Right ventricle myocardium superior (tissue), 1 donor: Measurements from ENCODE around the gene SEMA4C. TPM values are rescaled to one million over a fixed set of nuclear protein-coding genes. Genes with fewer than 3 reads are reported as not detected.
"Not testable (repeated sequence)": the region's sequence is repeated elsewhere in the genome, so short reads cannot be mapped to it uniquely, and the experiment has no call there.

Experiments
- ATAC-seq: fragments of 200-7000 bp; cut with Tn5 transposase; one replicate; pipeline ENCODE4 v1.9.1; 2020; ENCODE audit warnings: mild to moderate bottlenecking; ENCODE audit not compliant: poor library complexity
- DNase-seq: peaks from one replicate; pipeline ENCODE4 v3.0.0-alpha.2; 2020
- intact Hi-C: fragments of 100-400 bp; cut with DNase I; formaldehyde crosslinking; loops from one replicate; pipeline ENCODE4 v1.11.2; 2022
- total RNA-seq: library from RNA; stranded (reverse); fragmentation: NEBNext Ultra II Directional; extraction: Animal tissue kit (Norgen Biotek cat#: 25700); gene quantifications from one replicate; pipeline ENCODE4 v1.2.1, GENCODE V29; 2021
- donor health status: DM: no; HTN: yes; CAD: no; lungs with severe emphysema.

The SEMA4C gene
- total RNA-seq, 1 donor from 2014 or later = 18.2 TPM

DNA sequence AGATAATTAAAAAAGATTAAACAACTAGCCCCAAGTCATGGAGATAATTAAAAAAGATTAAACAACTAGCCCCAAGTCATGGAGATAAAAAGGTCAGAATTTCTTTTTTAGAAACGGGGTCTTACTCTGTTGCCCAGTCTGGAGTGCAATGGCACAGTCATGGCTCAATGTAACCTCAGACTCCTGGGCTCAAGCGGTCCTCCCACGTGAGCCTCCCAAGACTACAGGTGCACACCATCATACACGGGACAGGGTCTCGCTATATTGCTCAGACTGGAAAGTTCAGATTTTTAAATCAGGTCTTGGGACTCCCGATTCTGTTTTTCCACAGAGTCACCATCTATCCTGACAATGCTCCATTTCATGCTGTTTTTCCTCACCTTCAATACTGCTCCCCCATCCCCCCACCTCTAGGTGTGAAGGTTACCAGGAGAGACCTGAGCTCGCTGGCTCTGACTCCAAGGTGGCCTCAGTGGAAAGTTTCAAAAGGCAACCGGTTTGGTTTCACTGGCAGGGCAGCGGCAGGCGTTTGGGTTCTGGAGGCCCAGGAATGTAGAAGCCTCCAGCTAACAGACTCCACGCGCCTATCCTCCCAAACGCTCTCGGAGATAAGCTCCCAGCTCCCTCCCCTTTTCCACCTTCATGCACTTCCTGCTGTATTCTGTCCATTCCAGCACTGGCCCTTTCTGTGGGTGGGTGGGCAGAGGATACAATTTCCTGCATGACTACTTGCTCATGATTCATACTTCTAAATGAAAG, 2.9 kb upstream of the SEMA4C start:
- ATAC-seq = no peak
- intact Hi-C loops = no loop called here
- DNase-seq = no peak

DNA sequence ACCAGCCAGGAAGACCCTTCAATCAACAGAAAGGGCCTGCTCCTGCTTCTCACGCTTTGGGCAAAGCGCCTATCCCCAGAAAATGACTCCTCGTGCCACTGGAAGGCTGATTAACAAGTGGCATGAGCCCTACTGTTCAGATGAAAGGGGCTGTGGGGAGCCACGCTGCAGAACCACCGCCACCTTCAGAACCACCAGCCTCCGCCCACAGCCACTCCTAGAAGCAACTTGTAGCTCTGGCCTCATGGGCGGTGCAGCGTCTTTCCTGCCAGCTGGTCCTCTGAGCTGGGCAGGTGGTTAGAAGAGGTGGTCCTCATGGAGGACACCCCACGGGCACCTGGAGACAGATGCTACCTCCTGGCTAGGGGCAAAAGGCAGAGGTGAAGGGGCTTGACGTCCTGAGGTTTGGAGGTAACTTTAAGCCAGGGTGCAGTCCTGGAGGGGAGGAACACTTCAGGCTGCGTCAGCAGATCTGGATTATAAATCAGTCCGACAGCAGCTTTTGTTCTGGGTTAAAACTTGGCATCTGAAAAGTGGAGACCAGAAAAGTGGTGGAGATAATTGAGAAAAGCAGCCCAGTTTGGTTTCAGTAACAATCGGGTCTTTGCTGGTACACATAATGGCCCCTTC, 861 bp upstream of the SEMA4C start:
- ATAC-seq (no peak), DNase-seq (peak; percentile 74)

GRCh38 chr2:96869281-96869821, 529 bp downstream of the SEMA4C start:
- peak; percentile 87 for DNase-seq
- intact Hi-C loops = loop anchor here (2.0 kb wide), 1 partner anchor 39 kb away; no protein-coding TSS in a partner anchor
- ATAC-seq = peak; percentile 59

More for the DNA sequence above, 861 bp upstream of the SEMA4C start:
- intact Hi-C loops = no loop called here

GRCh38 chr2:96868555-96869280, 1.2 kb downstream of the SEMA4C start:
- DNase-seq (peak; percentile 93), ATAC-seq (peak; percentile 68)
- intact Hi-C loops = loop anchor here (2.0 kb wide), 1 partner anchor 40 kb away; no protein-coding TSS in a partner anchor

GRCh38 chr2:96867756-96868554, 1.9 kb downstream of the SEMA4C start:
- intact Hi-C loops = loop anchor here (2.0 kb wide), 1 partner anchor 41 kb away; no protein-coding TSS in a partner anchor
- ATAC-seq = no peak
- DNase-seq = no peak

GRCh38 chr2:96866986-96867755, 2.7 kb downstream of the SEMA4C start:
- intact Hi-C loops = no loop called here
- ATAC-seq (no peak), DNase-seq (no peak)

GRCh38 chr2:96866586-96866985, 3.3 kb downstream of the SEMA4C start:
- ATAC-seq (no peak), DNase-seq (no peak)
- intact Hi-C loops = no loop called here

DNA sequence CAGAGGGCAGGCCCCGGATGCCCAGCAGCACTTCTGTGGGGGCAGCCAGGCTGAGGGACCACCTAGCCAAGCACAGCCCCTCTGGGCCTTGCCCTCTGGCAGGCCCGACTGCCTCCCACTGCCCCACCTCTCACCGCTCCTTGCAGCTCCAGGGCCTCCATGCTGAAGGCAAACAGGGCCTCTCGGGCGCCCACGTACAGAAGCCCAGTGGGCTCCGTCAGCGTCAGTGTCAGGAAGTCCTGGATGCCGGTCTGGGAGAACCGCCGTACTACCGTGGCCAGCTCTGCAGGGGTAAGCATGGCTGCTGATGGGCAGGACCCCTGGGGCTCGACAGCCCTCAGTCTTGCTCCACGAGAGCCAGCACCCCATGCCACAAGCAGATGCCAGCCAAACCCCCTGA, 3.7 kb downstream of the SEMA4C start:
- no peak for ATAC-seq
- no peak for DNase-seq
- intact Hi-C loops = no loop called here

DNA sequence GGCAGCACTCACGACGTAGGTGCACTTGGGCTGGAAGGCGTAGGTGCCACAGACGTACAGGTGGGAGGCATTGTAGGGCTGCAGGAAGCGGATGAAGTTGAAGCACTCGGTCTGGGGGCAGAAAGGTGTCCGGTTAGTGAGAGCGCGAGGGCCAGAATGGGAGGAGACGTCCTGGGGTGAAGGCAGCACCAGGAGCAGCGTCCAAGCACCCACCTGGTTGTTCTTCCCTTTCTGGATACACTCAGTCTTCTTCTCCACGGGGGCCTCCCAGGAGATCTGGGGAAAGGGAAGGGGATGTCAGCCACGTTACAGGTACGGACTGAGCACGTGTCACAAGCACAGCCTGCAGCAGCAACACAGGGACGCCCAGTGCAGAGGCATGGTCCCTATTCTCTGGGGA, 4.2 kb downstream of the SEMA4C start:
- no peak for DNase-seq
- no peak for ATAC-seq
- intact Hi-C loops = no loop called here

DNA sequence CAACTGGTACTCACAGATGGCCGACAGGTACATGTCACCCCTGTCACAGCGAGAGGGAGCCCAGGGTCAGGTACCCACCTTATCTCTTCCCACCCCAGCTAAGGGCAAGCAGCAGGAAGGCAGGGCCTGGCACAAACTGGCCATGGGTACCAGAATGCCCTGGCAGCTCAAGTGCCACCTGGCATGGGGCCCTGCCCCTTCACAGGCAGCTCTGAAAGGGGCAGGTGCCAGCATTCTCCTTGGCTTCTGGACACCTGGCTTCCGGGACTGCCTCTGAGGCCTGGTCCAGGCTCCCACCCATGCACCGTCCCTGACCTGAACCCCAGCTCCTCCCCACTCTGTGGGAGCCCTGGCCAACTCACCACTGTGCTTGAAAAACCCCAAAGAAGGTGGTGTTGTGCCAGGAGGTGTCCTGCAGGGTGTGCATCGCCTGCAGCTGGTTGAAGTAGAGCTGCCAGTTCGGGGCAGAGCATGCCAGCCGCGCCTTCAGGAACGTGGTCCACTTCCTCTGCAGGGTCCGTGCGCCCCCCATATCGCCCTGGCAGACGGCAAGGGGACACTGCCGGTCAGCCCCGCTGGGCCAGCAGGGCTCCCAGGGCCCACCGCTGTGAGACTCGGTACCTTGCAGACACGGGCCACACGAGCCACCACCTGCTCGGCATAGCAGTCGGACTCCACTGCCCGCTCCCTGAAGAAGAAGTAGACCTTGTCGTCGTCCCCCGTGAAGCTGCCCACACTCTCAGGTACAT, 5.4 kb downstream of the SEMA4C start:
- intact Hi-C loops = no loop called here
- peak; percentile 46 for ATAC-seq
- peak; percentile 87 for DNase-seq

GRCh38 chr2:96863575-96864342, 6.1 kb downstream of the SEMA4C start:
- DNase-seq = peak; percentile 18
- intact Hi-C loops = no loop called here
- ATAC-seq = no peak

GRCh38 chr2:96863056-96863455, 6.8 kb downstream of the SEMA4C start:
- DNase-seq, ATAC-seq, intact Hi-C loops: not testable (repeated sequence)

DNA sequence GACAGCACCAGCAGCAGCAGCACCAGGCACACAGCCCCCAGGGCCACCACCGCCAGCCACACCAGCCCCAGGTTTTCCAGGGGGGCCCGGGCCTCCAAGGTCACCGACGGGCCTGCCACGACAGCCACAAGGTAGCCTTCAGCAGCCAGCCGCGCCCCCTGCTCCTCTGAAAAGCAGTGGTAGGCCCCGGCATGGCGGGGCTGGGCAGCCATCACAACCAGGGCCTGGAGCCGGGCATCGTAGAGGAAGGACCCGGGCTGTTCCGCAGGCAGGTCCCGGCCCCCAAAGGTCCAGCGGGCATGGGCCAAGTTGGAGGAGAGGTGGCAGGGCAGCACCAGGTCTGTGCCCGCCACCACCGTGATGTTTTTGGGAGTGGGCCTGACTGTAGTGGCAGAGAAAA, 8.8 kb downstream of the SEMA4C start:
- intact Hi-C loops = no loop called here
- ATAC-seq (no peak), DNase-seq (peak; percentile 48)

DNA sequence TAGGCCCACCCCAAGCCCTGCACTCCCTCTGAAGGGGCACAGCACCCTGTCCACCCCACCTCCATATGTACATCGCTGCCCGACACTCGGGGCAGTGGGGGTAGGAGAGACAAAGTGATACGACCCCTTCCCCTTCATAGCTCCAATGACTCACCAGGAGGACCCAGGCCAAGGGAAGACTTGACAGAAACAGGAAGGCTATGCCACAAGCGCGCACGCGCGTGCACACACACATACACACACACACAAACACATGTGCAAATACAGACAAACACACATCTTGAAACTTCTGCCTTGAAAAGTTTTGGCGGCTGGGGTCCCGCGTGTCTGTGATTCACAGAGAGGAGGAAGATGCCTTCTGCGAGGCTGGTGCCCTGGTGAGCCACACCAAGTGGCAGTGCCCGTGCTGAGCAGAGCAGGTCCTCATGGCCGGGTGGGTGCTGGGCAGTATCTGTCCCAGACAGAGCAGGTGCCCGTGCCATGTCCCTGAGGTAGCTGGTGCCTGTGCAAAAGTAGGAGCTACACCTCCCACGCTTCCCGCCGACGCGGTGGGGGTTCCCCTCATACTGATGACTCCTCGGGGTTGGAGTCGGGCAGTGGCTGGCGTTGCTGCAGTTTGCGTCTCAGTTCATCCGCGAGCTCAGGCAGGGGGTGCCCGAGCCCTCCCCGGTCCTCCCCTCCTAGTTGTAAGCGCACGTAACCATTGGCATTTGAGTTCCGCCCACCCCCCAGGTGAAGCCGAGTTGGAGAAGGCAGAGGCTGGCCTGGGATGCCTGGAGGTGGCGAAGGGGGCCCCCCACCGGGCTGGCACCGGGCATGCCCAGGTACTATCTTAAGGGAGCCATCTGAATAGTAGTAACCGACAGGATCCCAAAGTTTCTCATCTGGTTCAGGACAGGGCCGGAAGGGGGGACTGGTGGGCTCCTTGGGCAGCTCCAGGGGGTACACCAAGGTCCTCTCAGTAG, 9.5 kb downstream of the SEMA4C start:
- ATAC-seq (no peak), DNase-seq (peak; percentile 42)
- intact Hi-C loops = no loop called here

DNA sequence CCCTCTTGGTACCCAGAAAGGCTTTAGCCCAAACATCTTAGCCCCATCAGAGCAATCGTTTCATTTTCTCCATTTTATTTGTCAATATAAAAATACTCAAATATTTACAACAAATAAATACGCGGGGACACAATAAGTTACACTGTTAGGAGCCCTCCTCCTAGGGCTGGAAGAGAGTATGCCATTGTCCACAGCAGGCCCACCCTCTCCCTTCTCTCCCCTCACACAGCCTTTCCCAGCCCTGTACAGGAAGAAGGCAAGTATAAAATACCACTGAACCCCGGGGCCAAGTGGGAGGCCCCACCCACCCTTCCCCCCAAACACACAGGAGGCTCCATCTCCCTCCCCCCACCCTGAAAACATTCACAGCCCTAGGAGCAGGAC, 10.2 kb downstream of the SEMA4C start:
- DNase-seq (no peak), ATAC-seq (no peak)
- intact Hi-C loops = loop anchor here (2.0 kb wide), 1 partner anchor 91 kb away; no protein-coding TSS in a partner anchor
